ENCODE data around the gene GPR161. TPM values are rescaled to one million over a fixed set of nuclear protein-coding genes. Genes with fewer than 3 reads are reported as not detected.
A peak's percentile ranks its signal among the peaks of the same experiment; 100 is the strongest.
"Not testable (repeated sequence)": the region's sequence is repeated elsewhere in the genome, so short reads cannot be mapped to it uniquely, and the experiment has no call there.

Gene GPR161
- polyA plus RNA-seq (ENCODE audit: insufficient read length in 3 of 3): 10 to 100 TPM; 19.8 to 20.6 (median 20.5) TPM

GRCh38 chr1:168136709-168137514, at the start of gene GPR161:
Gene GPR161 (minus strand): TSS chr1:168136930. CDS start chr1:168104850, 32,080 bp downstream.
- DNase-seq (ENCODE audit: low read depth in 3 of 3, low spot score in 2 of 3): no peak

- DNase-seq (ENCODE audit: low read depth in 3 of 3, low spot score in 2 of 3): not testable (repeated sequence)
These were observed 44.5 kb upstream of the GPR161 start for GRCh38 chr1:168181063-168181720.

- DNase-seq (ENCODE audit: low read depth in 3 of 3, low spot score in 2 of 3): peak in 1 of 3 donors; percentile 3
These were observed 43.4 kb upstream of the GPR161 start for GRCh38 chr1:168180148-168180524.

GRCh38 chr1:168179438-168180147, 42.9 kb upstream of the GPR161 start:
- DNase-seq (ENCODE audit: low read depth in 3 of 3, low spot score in 2 of 3): peak in 1 of 3 donors; percentile 3

- DNase-seq (ENCODE audit: low read depth in 3 of 3, low spot score in 2 of 3): peak; percentile 94 to 95 (median 95)
These were observed 42.1 kb upstream of the GPR161 start, which contains the start of gene TIPRL for GRCh38 chr1:168178638-168179437. Gene TIPRL (plus strand): TSS chr1:168178962. CDS start chr1:168179078, 116 bp downstream.

GRCh38 chr1:168178227-168178637, 41.5 kb upstream of the GPR161 start:
- DNase-seq (ENCODE audit: low read depth in 3 of 3, low spot score in 2 of 3): no peak

GRCh38 chr1:168172250-168172915, 35.7 kb upstream of the GPR161 start:
- DNase-seq (ENCODE audit: low read depth in 3 of 3, low spot score in 2 of 3): no peak

GRCh38 chr1:168170564-168171508, 34.1 kb upstream of the GPR161 start:
- no peak for DNase-seq (ENCODE audit: low read depth in 3 of 3, low spot score in 2 of 3)

GRCh38 chr1:168167806-168168205, 31.1 kb upstream of the GPR161 start:
- DNase-seq (ENCODE audit: low read depth in 3 of 3, low spot score in 2 of 3): no peak

- no peak for DNase-seq (ENCODE audit: low read depth in 3 of 3, low spot score in 2 of 3)
These were observed 28.0 kb upstream of the GPR161 start for GRCh38 chr1:168164771-168165170.

GRCh38 chr1:168163670-168164069, 26.9 kb upstream of the GPR161 start:
- no peak for DNase-seq (ENCODE audit: low read depth in 3 of 3, low spot score in 2 of 3)

GRCh38 chr1:168161459-168161858, 24.7 kb upstream of the GPR161 start:
- no peak for DNase-seq (ENCODE audit: low read depth in 3 of 3, low spot score in 2 of 3)

- no peak for DNase-seq (ENCODE audit: low read depth in 3 of 3, low spot score in 2 of 3)
These were observed 23.2 kb upstream of the GPR161 start for GRCh38 chr1:168159979-168160378.

- no peak for DNase-seq (ENCODE audit: low read depth in 3 of 3, low spot score in 2 of 3)
These were observed 22.5 kb upstream of the GPR161 start for GRCh38 chr1:168159251-168159650.

- DNase-seq (ENCODE audit: low read depth in 3 of 3, low spot score in 2 of 3): no peak
These were observed 20.9 kb upstream of the GPR161 start for GRCh38 chr1:168157638-168158037.

- no peak for DNase-seq (ENCODE audit: low read depth in 3 of 3, low spot score in 2 of 3)
These were observed 19.2 kb upstream of the GPR161 start for GRCh38 chr1:168155910-168156309.

- not testable (repeated sequence) for DNase-seq (ENCODE audit: low read depth in 3 of 3, low spot score in 2 of 3)
These were observed 18.0 kb upstream of the GPR161 start for GRCh38 chr1:168154707-168155106.

- DNase-seq (ENCODE audit: low read depth in 3 of 3, low spot score in 2 of 3): no peak
These were observed 15.2 kb upstream of the GPR161 start for GRCh38 chr1:168151935-168152334.

GRCh38 chr1:168150283-168150682, 13.6 kb upstream of the GPR161 start:
- DNase-seq (ENCODE audit: low read depth in 3 of 3, low spot score in 2 of 3): no peak

Data from right renal cortex interstitium (tissue), 3 donors.